T-helper 17 cell (primary cell): ENCODE results near the gene SH3BGRL2. TPM values are rescaled to one million over a fixed set of nuclear protein-coding genes. Genes with fewer than 3 reads are reported as not detected.

Experiments used
- ATAC-seq: fragments of 150-1000 bp; cut with Tn5 transposase; 2 replicates; pipeline ENCODE4 v1.10.0; 2021; ENCODE audit warnings: mild to moderate bottlenecking, moderate library complexity
- DNase-seq, 3 donors: peaks; one replicate each; pipeline versions ENCODE4 v3.0.0 to v3.0.0-alpha.2; 2020 to 2021
- H3K9me3 ChIP-seq: one replicate; pipeline ENCODE4 v1.7.0; 2013; ENCODE audit warnings: low read length, mild to moderate bottlenecking; ENCODE audit not compliant: control insufficient read depth, poor library complexity, severe bottlenecking
- H3K27ac Mint-ChIP-seq: one replicate; pipeline ENCODE4 v1.8.0; 2022; ENCODE audit warnings: mild to moderate bottlenecking, moderate library complexity, mixed read lengths
- H3K27me3 Mint-ChIP-seq: one replicate; pipeline ENCODE4 v1.8.0; 2022; ENCODE audit warnings: mixed read lengths
- H3K36me3 Mint-ChIP-seq: one replicate; pipeline ENCODE4 v1.8.0; 2022; ENCODE audit warnings: low read depth, mixed read lengths
- H3K4me1 Mint-ChIP-seq: one replicate; pipeline ENCODE4 v1.8.0; 2022; ENCODE audit warnings: mild to moderate bottlenecking, mixed read lengths
- H3K4me3 Mint-ChIP-seq: one replicate; pipeline ENCODE4 v1.8.0; 2022; ENCODE audit warnings: mild to moderate bottlenecking, moderate library complexity, mixed read lengths
- total RNA-seq, 4 donors: library from RNA in 2 of 4; stranded (reverse) in 2 of 4; gene quantifications; one replicate each; pipeline ENCODE4 v1.2.3 and lab custom pipeline; 2022 to 2026

SH3BGRL2 gene
- total RNA-seq, 2 donors from 2014 or later = 2.1 to 36.0 TPM

DNA sequence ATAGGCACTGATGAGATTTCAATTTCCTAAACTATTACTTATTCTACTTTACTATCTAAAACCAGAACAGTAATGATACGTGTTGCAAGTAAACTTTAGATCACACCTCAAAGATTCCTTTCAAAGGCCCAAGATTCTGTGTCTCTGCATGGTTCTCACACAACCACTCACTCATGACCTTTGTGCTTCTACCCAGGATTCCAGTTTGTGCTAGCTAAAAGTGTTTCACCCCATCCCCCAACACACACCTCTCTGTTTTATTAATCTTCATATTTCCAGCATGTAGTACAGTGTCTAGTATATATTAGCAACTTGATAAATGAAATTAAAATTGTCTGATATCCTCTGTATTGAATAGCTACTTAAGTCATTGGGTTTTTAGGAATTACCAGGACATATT is 8.8 kb upstream of the SH3BGRL2 start:
- H3K4me1 Mint-ChIP-seq = no peaks in the 10 kb centered on the region
- H3K27me3 Mint-ChIP-seq = peaks cover 40% of the 10 kb centered on the region

DNA sequence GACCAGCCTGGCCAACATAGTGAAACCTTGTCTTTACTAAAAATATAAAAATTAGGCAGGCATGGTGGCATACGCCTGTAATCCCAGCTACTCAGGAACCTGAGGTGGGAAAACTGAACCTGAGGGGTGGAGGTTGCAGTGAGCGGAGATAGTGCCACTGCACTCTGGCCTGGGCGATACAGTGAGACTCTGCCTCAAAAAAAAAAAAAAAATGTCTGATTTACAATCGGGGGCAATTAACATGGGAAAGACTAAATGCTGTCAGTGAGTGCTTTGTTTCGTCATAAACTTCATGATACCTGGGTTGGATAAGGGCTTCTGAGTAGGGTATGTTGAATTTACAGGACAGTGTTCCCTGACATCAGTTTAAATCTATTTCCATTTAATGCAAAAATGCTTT is 8.0 kb upstream of the SH3BGRL2 start:
- ATAC-seq (no peak), DNase-seq (no peak)
- peaks cover 39% of the 10 kb centered on the region for H3K27me3 Mint-ChIP-seq

More for the DNA sequence above, 8.8 kb upstream of the SH3BGRL2 start:
- Mint-ChIP-seq H3K27ac (no peak overlapping the region), H3K4me3 (no peak overlapping the region), H3K36me3 (peaks cover 2% of the 10 kb centered on the region)
- no peaks in the 10 kb centered on the region for H3K9me3 ChIP-seq
- no peak for ATAC-seq
- no peak for DNase-seq

DNA sequence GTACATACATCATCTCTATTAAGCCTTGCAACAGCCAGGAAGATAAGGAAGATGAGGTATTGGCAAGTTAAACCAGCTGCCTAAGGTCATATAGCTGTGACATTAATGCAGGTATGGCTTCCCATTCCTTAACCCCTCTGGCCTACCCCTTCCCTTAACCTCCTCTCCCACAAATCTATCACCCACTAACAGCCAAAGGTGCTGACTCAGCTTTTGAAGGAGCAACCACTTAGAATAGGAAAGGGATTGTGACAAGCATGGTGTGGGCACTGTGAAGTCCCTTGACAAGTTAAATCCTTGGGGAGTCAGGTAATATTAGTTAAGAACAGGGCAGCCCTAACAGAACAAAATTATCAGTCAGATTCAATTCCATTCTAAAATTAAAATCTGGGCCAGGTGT is 5.4 kb upstream of the SH3BGRL2 start:
- no peaks in the 10 kb centered on the region for H3K9me3 ChIP-seq
- DNase-seq (no peak), ATAC-seq (no peak)
- no peak overlapping the region for H3K27ac Mint-ChIP-seq
- peaks cover 3% of the 10 kb centered on the region for H3K4me1 Mint-ChIP-seq
- H3K36me3 Mint-ChIP-seq = no peaks in the 10 kb centered on the region
- no peak overlapping the region for H3K4me3 Mint-ChIP-seq
- H3K27me3 Mint-ChIP-seq = peaks cover 37% of the 10 kb centered on the region

More for the DNA sequence above, 8.0 kb upstream of the SH3BGRL2 start:
- H3K36me3 Mint-ChIP-seq = peaks cover 2% of the 10 kb centered on the region
- H3K4me3 Mint-ChIP-seq = no peak overlapping the region
- no peaks in the 10 kb centered on the region for H3K4me1 Mint-ChIP-seq
- no peaks in the 10 kb centered on the region for H3K9me3 ChIP-seq
- no peak overlapping the region for H3K27ac Mint-ChIP-seq

DNA sequence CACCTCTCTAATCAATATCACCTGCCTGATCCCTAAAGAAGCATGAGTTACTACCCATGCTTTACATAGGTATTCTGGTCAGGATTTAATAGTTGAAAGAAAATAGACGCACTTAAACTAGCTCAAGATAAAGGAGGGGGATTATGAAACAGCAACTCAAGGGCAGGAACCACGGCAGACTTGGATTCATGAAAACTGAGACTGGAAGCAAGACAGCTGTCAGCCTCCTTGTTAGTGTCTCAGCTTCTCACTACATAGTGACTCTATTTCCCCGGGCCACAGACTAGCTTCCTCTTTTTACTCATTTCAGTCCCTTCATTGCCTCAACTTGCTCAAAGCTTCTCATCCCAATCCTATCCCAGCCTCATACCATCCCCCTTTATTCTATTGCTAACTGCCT is 4.3 kb upstream of the SH3BGRL2 start:
- DNase-seq = no peak
- no peak overlapping the region for H3K27ac Mint-ChIP-seq
- no peak for ATAC-seq
- H3K4me1 Mint-ChIP-seq = peaks cover 10% of the 10 kb centered on the region
- H3K36me3 Mint-ChIP-seq = peaks cover 1% of the 10 kb centered on the region
- H3K9me3 ChIP-seq = no peaks in the 10 kb centered on the region
- peaks cover 45% of the 10 kb centered on the region for H3K27me3 Mint-ChIP-seq
- H3K4me3 Mint-ChIP-seq = no peak overlapping the region

DNA sequence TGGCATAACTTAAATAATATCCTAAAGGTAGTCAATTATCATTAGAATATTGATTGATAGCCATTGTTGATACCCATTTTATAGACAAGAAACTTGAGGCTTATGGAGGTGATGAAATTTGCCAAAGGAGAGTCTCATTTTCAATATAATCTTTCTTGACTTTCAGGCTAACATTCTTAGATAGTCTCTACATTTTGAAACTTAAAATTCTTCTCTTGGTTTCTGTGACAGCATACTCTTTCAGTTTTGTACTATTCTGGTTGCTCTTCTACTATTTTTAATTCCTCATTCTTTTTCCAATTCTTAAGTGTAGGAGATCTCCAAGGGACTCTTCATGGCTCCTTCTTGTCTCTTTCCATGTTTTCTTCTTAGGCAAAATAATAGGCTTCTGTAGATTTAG is 3.7 kb upstream of the SH3BGRL2 start:
- peaks cover 3% of the 10 kb centered on the region for H3K36me3 Mint-ChIP-seq

DNA sequence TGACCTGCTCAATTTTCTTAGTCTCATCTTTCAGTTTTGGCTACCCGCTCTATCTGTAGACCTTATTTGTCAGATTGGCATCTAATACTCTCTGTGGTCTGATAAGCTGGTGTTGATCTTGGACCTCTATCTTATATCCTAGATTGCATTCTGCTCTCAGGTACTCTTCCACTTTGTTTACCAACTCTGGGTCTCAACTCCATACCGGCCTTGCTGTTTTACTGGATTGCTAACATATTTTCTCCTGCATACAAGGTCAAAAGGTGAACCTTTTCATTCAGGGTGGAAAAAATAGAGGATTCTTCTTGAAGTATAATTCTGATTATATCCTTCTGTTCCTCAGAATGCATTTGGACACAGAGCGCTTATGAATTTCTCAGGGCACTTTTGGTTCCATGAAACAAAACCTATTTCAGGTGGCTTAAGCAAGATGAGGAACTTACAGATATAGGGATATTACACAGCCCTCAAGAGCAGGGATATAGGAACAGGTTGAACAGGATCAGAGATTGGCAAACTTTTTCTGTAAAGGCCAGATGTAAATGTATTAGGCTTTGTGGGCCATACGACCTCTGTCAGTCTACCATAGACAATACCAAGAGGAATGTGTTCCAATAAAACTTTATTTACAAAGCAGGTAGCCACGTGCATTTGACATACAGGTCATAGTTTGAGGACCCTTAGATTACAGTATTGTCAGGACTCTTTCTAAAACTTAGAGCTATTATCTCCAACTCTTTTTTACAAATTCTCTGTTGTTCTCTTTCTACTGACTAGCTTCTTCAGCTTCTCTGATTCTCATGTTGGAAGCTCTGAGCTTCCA is 2.5 kb upstream of the SH3BGRL2 start:
- H3K4me3 Mint-ChIP-seq = no peak overlapping the region
- ATAC-seq (no peak), DNase-seq (no peak)
- H3K27ac Mint-ChIP-seq = no peak overlapping the region
- peaks cover 11% of the 10 kb centered on the region for H3K4me1 Mint-ChIP-seq
- H3K9me3 ChIP-seq = no peaks in the 10 kb centered on the region
- H3K36me3 Mint-ChIP-seq = peaks cover 3% of the 10 kb centered on the region
- H3K27me3 Mint-ChIP-seq = peaks cover 54% of the 10 kb centered on the region

More for the DNA sequence above, 3.7 kb upstream of the SH3BGRL2 start:
- H3K27ac Mint-ChIP-seq = no peak overlapping the region
- H3K4me1 Mint-ChIP-seq = peaks cover 11% of the 10 kb centered on the region
- no peak overlapping the region for H3K4me3 Mint-ChIP-seq
- H3K27me3 Mint-ChIP-seq = peaks cover 49% of the 10 kb centered on the region
- DNase-seq (no peak), ATAC-seq (no peak)
- no peaks in the 10 kb centered on the region for H3K9me3 ChIP-seq

DNA sequence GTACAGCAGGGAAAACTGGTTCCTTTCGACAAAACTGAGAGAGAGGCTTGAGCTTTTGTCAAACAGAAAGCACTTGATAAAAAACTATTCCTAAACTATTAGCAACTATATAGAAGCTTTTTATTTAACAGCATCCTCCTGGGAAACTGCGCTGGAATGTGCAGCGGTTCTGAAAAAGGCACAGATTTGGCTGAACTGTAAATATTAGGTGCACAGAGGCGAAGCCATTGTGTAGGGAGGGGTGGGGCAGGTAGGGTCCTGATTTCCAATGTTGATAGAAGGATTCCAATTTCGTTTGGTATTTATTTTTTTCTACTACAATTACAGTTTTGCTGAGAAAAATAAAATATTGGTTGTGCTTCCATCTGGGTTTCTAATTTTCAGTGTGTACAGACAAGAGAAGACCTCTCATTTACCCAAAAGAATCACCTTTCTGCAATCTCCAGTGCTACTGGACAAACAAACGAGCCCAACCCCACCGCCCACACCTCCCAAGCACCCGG is 698 bp upstream of the SH3BGRL2 start:
- no peaks in the 10 kb centered on the region for H3K9me3 ChIP-seq
- H3K4me1 Mint-ChIP-seq = peaks cover 11% of the 10 kb centered on the region
- peak overlapping the region; percentile 90 for H3K4me3 Mint-ChIP-seq
- DNase-seq (no peak), ATAC-seq (no peak)
- H3K36me3 Mint-ChIP-seq = peaks cover 3% of the 10 kb centered on the region
- H3K27ac Mint-ChIP-seq = no peak overlapping the region
- H3K27me3 Mint-ChIP-seq = peaks cover 65% of the 10 kb centered on the region

DNA sequence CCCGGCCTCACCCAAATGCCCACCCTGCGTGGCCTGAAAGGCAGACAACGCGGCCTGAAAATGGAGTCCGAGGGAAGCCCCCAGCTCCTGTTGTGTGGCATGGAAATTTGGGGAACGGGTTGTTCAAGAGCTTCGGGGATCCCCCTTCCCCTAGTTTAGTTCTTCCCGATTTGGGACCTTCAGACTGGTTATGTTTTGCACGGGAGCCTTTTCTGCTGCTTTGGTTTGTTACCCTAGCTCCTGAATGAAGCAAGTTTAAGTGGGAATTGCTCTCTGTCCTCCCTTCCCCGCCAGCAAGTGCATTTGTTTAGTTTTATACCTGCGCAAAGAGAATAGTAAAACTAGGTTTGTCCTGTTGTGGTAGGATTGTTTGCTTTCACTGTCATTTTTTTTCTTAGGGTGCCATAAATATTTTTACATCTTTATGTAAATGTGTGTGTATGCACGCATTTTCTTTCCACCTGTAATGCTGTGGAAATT is 604 bp downstream of the SH3BGRL2 start:
- Mint-ChIP-seq H3K27me3 (peaks cover 63% of the 10 kb centered on the region), H3K27ac (no peak overlapping the region), H3K4me1 (peaks cover 11% of the 10 kb centered on the region), H3K4me3 (peak overlapping the region; percentile 90), H3K36me3 (peaks cover 3% of the 10 kb centered on the region)
- ATAC-seq (no peak), DNase-seq (no peak)
- H3K9me3 ChIP-seq = no peaks in the 10 kb centered on the region

DNA sequence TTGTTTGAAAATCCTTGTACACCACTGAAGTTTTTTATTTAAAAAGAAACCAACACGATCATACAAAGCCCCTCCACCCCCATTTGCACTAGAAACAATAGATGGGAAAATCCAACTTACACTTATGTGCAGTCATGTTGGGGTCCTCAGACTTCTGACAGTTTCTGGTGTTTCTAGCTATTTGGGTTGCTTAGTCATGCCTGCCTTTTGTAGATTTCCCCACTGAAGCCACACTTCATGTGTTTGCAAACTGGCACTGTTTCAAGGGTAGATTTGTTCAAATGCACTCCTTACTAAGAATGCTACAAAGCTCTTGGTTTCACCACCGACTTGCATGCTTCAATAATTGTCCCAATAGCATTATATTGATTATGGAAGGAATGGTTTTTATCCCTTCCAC is 1.5 kb downstream of the SH3BGRL2 start:
- Mint-ChIP-seq H3K4me1 (peaks cover 11% of the 10 kb centered on the region), H3K4me3 (no peak overlapping the region), H3K27me3 (peaks cover 57% of the 10 kb centered on the region), H3K27ac (no peak overlapping the region), H3K36me3 (peaks cover 3% of the 10 kb centered on the region)
- H3K9me3 ChIP-seq = no peaks in the 10 kb centered on the region
- DNase-seq (no peak), ATAC-seq (no peak)

DNA sequence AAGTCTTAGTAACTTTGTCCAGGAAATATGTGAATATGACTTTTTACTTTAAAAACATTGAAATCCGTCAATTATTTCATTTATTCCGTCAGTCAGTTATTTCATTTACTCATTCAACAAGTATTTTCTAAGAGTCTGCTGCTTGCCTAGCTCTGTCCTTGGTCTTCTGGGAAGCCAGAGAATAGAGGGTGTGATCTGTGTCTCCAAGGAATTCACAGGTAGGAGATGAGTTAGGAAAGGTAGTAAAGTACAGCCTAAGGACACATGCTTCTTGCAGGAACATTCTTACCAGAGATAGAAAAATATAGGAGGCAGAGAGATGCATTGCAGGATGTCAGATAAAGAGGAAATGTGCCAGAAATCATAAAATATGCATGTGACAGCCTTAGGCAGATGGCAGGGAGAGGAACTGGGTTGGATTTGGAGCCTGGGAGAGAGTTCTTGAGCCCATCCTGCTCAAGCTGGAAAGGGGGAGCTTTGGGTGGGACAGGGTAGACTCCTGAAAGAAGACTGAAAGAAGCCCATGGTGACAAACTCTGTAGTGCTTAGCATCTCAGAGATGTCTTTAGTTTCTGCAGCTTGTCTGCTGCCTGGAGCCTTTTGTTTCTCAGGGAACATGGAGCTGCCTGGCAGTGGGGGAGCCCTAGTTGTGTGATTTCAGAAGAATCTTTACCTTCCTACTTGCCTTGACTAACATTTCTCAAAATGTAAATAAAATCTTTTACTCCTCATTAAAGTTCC is 3.5 kb downstream of the SH3BGRL2 start:
- H3K27me3 Mint-ChIP-seq = peaks cover 56% of the 10 kb centered on the region

DNA sequence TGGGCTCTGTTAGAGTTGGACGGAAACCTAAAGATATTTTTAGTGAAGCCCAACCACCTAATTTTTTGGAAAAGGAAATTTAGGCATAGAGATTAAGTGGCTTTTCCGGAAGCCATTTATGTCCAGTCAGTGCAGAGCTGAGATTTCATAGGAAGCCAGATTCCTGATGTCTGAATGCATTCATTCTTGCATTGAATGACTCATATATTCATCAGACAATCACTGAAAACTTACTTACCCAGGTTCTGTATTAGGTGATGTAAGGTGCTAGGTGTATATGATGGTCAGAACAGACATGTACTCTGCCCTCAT is 4.1 kb downstream of the SH3BGRL2 start:
- Mint-ChIP-seq H3K36me3 (peaks cover 3% of the 10 kb centered on the region), H3K4me3 (no peak overlapping the region), H3K4me1 (peaks cover 11% of the 10 kb centered on the region), H3K27me3 (peaks cover 54% of the 10 kb centered on the region), H3K27ac (no peak overlapping the region)
- DNase-seq (no peak), ATAC-seq (no peak)
- H3K9me3 ChIP-seq = no peaks in the 10 kb centered on the region

More for the DNA sequence above, 3.5 kb downstream of the SH3BGRL2 start:
- DNase-seq (no peak), ATAC-seq (no peak)
- Mint-ChIP-seq H3K4me3 (no peak overlapping the region), H3K36me3 (peaks cover 3% of the 10 kb centered on the region), H3K4me1 (peaks cover 11% of the 10 kb centered on the region), H3K27ac (no peak overlapping the region)
- no peaks in the 10 kb centered on the region for H3K9me3 ChIP-seq

DNA sequence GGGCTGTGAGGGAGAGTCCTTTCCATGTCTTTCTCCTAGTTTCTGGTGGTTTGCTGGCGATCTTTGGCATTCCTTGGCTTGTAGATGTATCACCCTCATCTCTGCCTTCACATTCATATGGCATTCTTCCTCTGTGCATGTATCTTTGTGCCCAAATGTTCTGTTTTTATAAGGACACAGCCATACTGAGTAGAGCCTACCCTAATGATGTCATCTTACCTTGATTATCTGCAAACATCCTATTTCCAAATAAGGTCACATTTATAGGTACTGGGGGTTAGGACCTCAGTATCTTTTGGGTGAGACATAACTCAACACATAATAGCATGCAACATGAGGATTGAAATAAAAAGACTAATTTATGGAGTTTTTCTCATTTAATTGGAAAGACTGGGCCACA is 5.5 kb downstream of the SH3BGRL2 start:
- DNase-seq (no peak), ATAC-seq (no peak)
- Mint-ChIP-seq H3K36me3 (peaks cover 3% of the 10 kb centered on the region), H3K27ac (no peak overlapping the region), H3K4me3 (no peak overlapping the region), H3K4me1 (peaks cover 4% of the 10 kb centered on the region), H3K27me3 (peaks cover 56% of the 10 kb centered on the region)
- no peaks in the 10 kb centered on the region for H3K9me3 ChIP-seq
